ENCODE data around the gene NCBP3.

The NCBP3 gene

GRCh38 chr17:3885970-3886369 is 39.9 kb upstream of the NCBP3 start:
- H3K4me1 ChIP-seq (ENCODE audit: insufficient read depth, low read length, severe bottlenecking): no peaks in the 10 kb centered on the region
- no peaks in the 10 kb centered on the region for H3K79me2 ChIP-seq (ENCODE audit: insufficient read depth, low read length)
- TF ChIP-seq CTCF (IDR thresholded peaks at IDR 0.05; ENCODE audit: low read length) (no peak), EZH2 (IDR thresholded peaks at IDR 0.05; ENCODE audit: borderline replicate concordance, low read length) (no peak)
- H3K27me3 ChIP-seq (ENCODE audit: insufficient read depth, low read length): no peaks in the 10 kb centered on the region; the same call in 1 of the 2 replicates
- no peaks in the 10 kb centered on the region for H3K9me3 ChIP-seq (ENCODE audit: low read length)
- H3K4me3 ChIP-seq (ENCODE audit: low read depth, low read length, poor library complexity, severe bottlenecking): no peak overlapping the region
- no peak overlapping the region for H2AFZ ChIP-seq (ENCODE audit: low read length)
- H4K20me1 ChIP-seq (ENCODE audit: insufficient read depth, low read length): no peaks in the 10 kb centered on the region
- no peaks in the 10 kb centered on the region for H3K9me2 ChIP-seq (ENCODE audit: low read depth, low read length)
- H3K36me3 ChIP-seq (ENCODE audit: insufficient read depth, low read length): no peaks in the 10 kb centered on the region
- H3K4me2 ChIP-seq (ENCODE audit: low read length): no peak overlapping the region
- no peak overlapping the region for H3K27ac ChIP-seq (ENCODE audit: low read depth, low read length, poor library complexity, severe bottlenecking)
- H3K9ac ChIP-seq (ENCODE audit: low read length): no peak overlapping the region
- no peaks in the 10 kb centered on the region for H3F3A ChIP-seq (ENCODE audit: insufficient read depth, low read length)

DNA sequence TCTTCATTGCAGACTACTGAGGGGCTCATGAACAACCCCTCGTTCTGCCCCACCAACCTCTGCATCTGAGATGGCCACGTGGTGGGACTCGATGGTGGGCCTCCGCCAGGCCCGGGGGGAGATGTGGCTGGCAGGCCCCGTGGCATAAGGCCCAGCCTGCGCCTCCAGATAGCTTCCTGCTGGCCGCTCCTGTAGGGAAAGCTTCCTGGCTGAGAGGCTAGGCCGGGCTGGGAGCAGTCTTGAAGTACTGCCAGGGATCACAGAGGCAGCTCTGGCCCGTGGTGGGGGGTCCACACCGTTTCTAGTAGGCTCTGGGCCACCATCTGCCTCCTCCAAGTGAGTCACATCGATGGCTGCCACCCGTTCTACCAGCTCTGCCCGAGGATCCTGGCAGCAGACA is 39.2 kb upstream of the NCBP3 start:
- Histone ChIP-seq H2AFZ (ENCODE audit: low read length) (no peak overlapping the region), H3K4me3 (ENCODE audit: low read depth, low read length, poor library complexity, severe bottlenecking) (no peak overlapping the region), H3K79me2 (ENCODE audit: insufficient read depth, low read length) (no peaks in the 10 kb centered on the region), H4K20me1 (ENCODE audit: insufficient read depth, low read length) (no peaks in the 10 kb centered on the region), H3K9me3 (ENCODE audit: low read length) (no peaks in the 10 kb centered on the region), H3K4me2 (ENCODE audit: low read length) (no peak overlapping the region), H3K36me3 (ENCODE audit: insufficient read depth, low read length) (no peaks in the 10 kb centered on the region), H3K4me1 (ENCODE audit: insufficient read depth, low read length, severe bottlenecking) (no peaks in the 10 kb centered on the region), H3F3A (ENCODE audit: insufficient read depth, low read length) (no peaks in the 10 kb centered on the region), H3K27me3 (ENCODE audit: insufficient read depth, low read length) (no peaks in the 10 kb centered on the region; the same call in 1 of the 2 replicates), H3K9ac (ENCODE audit: low read length) (no peak overlapping the region), H3K27ac (ENCODE audit: low read depth, low read length, poor library complexity, severe bottlenecking) (no peak overlapping the region), H3K9me2 (ENCODE audit: low read depth, low read length) (no peaks in the 10 kb centered on the region)
- TF ChIP-seq CTCF (IDR thresholded peaks at IDR 0.05; ENCODE audit: low read length) (no peak), EZH2 (IDR thresholded peaks at IDR 0.05; ENCODE audit: borderline replicate concordance, low read length) (no peak)

DNA sequence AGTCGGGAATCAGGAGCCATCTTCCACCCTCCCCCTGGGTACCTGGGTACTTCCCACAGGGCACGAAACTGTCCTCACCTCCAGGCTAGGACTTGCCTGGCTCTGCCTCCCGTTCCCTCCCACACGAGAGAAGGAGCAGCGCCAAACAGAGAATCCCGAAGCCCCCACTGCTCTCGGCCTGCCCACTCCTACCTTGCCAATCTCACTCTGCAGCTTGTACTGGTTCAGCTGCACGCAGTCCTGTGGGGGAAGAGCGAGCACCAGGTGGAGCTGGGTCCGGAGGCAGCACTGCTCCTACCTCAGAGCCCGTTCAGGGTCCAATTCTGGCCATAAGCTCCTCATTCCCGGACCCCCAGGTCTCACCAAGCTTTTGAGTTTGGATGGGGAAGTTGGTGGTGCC is 38.1 kb upstream of the NCBP3 start:
- no peak overlapping the region for H3K9ac ChIP-seq (ENCODE audit: low read length)
- H4K20me1 ChIP-seq (ENCODE audit: insufficient read depth, low read length): no peaks in the 10 kb centered on the region
- H3K4me1 ChIP-seq (ENCODE audit: insufficient read depth, low read length, severe bottlenecking): no peaks in the 10 kb centered on the region
- no peak overlapping the region for H3K4me2 ChIP-seq (ENCODE audit: low read length)
- no peak overlapping the region for H2AFZ ChIP-seq (ENCODE audit: low read length)
- H3K9me3 ChIP-seq (ENCODE audit: low read length): no peaks in the 10 kb centered on the region
- no peak overlapping the region for H3K27ac ChIP-seq (ENCODE audit: low read depth, low read length, poor library complexity, severe bottlenecking)
- TF ChIP-seq EZH2 (IDR thresholded peaks at IDR 0.05; ENCODE audit: borderline replicate concordance, low read length) (no peak), CTCF (IDR thresholded peaks at IDR 0.05; ENCODE audit: low read length) (no peak)
- no peaks in the 10 kb centered on the region for H3F3A ChIP-seq (ENCODE audit: insufficient read depth, low read length)
- H3K79me2 ChIP-seq (ENCODE audit: insufficient read depth, low read length): no peaks in the 10 kb centered on the region
- no peaks in the 10 kb centered on the region; the same call in 1 of the 2 replicates for H3K27me3 ChIP-seq (ENCODE audit: insufficient read depth, low read length)
- H3K36me3 ChIP-seq (ENCODE audit: insufficient read depth, low read length): no peaks in the 10 kb centered on the region
- no peak overlapping the region for H3K4me3 ChIP-seq (ENCODE audit: low read depth, low read length, poor library complexity, severe bottlenecking)
- H3K9me2 ChIP-seq (ENCODE audit: low read depth, low read length): no peaks in the 10 kb centered on the region

Measured in OCI-LY1 (cell line).